ENCODE measurements around the gene SAPCD2.

GRCh38 chr9:137029058-137029936 is 41.1 kb downstream of the SAPCD2 start:
- no peak for TF ChIP-seq KLF10 (tag by site-specific recombination; IDR thresholded peaks at IDR 0.05)
- peak; percentile 94 for TF ChIP-seq CTCF (tag by site-specific recombination; IDR thresholded peaks at IDR 0.05)
- no peak for TF ChIP-seq ZNF501 (tag by site-specific recombination; IDR thresholded peaks at IDR 0.05)
- peak; percentile 57; the same call in 1 of the 2 replicates for TF ChIP-seq ZNF2 (tag by site-specific recombination; IDR thresholded peaks at IDR 0.05)
- TF ChIP-seq TCF7L2 (IDR thresholded peaks at IDR 0.05; ENCODE audit: borderline replicate concordance, low read depth, low read length), result no peak
- TF ChIP-seq ZNF629 (tag by site-specific recombination; IDR thresholded peaks at IDR 0.05), result no peak
- no peak for TF ChIP-seq ZNF670 (tag by site-specific recombination; IDR thresholded peaks at IDR 0.05; ENCODE audit: low read depth)
- no peak for TF ChIP-seq ZNF585B (tag by site-specific recombination; IDR thresholded peaks at IDR 0.05)
- no peak for TF ChIP-seq ZNF138 (tag by site-specific recombination; IDR thresholded peaks at IDR 0.05; ENCODE audit: borderline replicate concordance)
- no peak for TF ChIP-seq ZFP41 (tag by site-specific recombination; IDR thresholded peaks at IDR 0.05; ENCODE audit: borderline replicate concordance)
- TF ChIP-seq ZNF571 (tag by site-specific recombination; IDR thresholded peaks at IDR 0.05), result no peak
- TF ChIP-seq ZNF416 (tag by site-specific recombination; IDR thresholded peaks at IDR 0.05), result no peak
